ENCODE results near the gene LSG1. TPM values are rescaled to one million over a fixed set of nuclear protein-coding genes. Genes with fewer than 3 reads are reported as not detected.

The LSG1 gene
- total RNA-seq, 2 experiments from 2014 or later: 47.3 to 55.2 TPM

- H3K27me3 Mint-ChIP-seq: peaks cover 8% of the 10 kb centered on the region
- no peaks in the 10 kb centered on the region for H3K36me3 Mint-ChIP-seq
- ATAC-seq (ENCODE audit: low read depth) (no peak), DNase-seq (no peak)
- H3K4me3 Mint-ChIP-seq: no peak overlapping the region
- POLR2A ChIA-PET: no interaction called here
- no peaks in the 10 kb centered on the region for H3K4me1 Mint-ChIP-seq
- no peak overlapping the region for H3K27ac Mint-ChIP-seq
- H3K9me3 Mint-ChIP-seq: peaks cover 2% of the 10 kb centered on the region
Measured at GRCh38 chr3:194696702-194697101, 24.7 kb upstream of the LSG1 start.

GRCh38 chr3:194691481-194692283 is 19.7 kb upstream of the LSG1 start:
- Mint-ChIP-seq H3K36me3 (no peaks in the 10 kb centered on the region), H3K4me1 (peaks cover 12% of the 10 kb centered on the region), H3K27ac (no peak overlapping the region), H3K9me3 (no peaks in the 10 kb centered on the region), H3K27me3 (peaks cover 28% of the 10 kb centered on the region), H3K4me3 (no peak overlapping the region)
- no peak for ATAC-seq (ENCODE audit: low read depth)
- no peak for DNase-seq
- POLR2A ChIA-PET: no interaction called here

- Mint-ChIP-seq H3K36me3 (no peaks in the 10 kb centered on the region), H3K4me3 (no peak overlapping the region), H3K27ac (no peak overlapping the region), H3K4me1 (peaks cover 15% of the 10 kb centered on the region), H3K9me3 (no peaks in the 10 kb centered on the region), H3K27me3 (peaks cover 30% of the 10 kb centered on the region)
- POLR2A ChIA-PET: no interaction called here
- no peak for DNase-seq
- ATAC-seq (ENCODE audit: low read depth): no peak
Measured at GRCh38 chr3:194690501-194691372, 18.7 kb upstream of the LSG1 start.

GRCh38 chr3:194689493-194689944 is 17.5 kb upstream of the LSG1 start:
- Mint-ChIP-seq H3K27me3 (peaks cover 32% of the 10 kb centered on the region), H3K4me1 (peaks cover 24% of the 10 kb centered on the region), H3K36me3 (no peaks in the 10 kb centered on the region), H3K9me3 (no peaks in the 10 kb centered on the region), H3K4me3 (peak overlapping the region; percentile 13), H3K27ac (no peak overlapping the region)
- DNase-seq (no peak), ATAC-seq (ENCODE audit: low read depth) (no peak)
- POLR2A ChIA-PET: no interaction called here

- H3K27ac Mint-ChIP-seq: no peak overlapping the region
Measured at GRCh38 chr3:194688946-194689345, 17.0 kb upstream of the LSG1 start.

GRCh38 chr3:194688200-194688740 is 16.3 kb upstream of the LSG1 start:
- H3K27ac Mint-ChIP-seq: no peak overlapping the region
- no peaks in the 10 kb centered on the region for H3K9me3 Mint-ChIP-seq
- peak overlapping the region; percentile 52 for H3K4me3 Mint-ChIP-seq
- POLR2A ChIA-PET: interaction anchor here (0.7 to 3.1 kb wide), 3 partner anchors 16 to 570 kb away, joined by 3 to 20 read pairs (median 3); partner anchors contain the start of gene LSG1
- H3K4me1 Mint-ChIP-seq: peaks cover 31% of the 10 kb centered on the region
- no peak for DNase-seq
- no peaks in the 10 kb centered on the region for H3K36me3 Mint-ChIP-seq
- no peak for ATAC-seq (ENCODE audit: low read depth)
- peaks cover 35% of the 10 kb centered on the region for H3K27me3 Mint-ChIP-seq

More at GRCh38 chr3:194688946-194689345, 17.0 kb upstream of the LSG1 start:
- Mint-ChIP-seq H3K4me1 (peaks cover 28% of the 10 kb centered on the region), H3K36me3 (no peaks in the 10 kb centered on the region), H3K4me3 (no peak overlapping the region), H3K27me3 (peaks cover 35% of the 10 kb centered on the region), H3K9me3 (no peaks in the 10 kb centered on the region)
- no peak for ATAC-seq (ENCODE audit: low read depth)
- no peak for DNase-seq
- POLR2A ChIA-PET: no interaction called here

- ATAC-seq (ENCODE audit: low read depth): peak; percentile 70
- peak; percentile 80 for DNase-seq
- no peak overlapping the region for H3K27ac Mint-ChIP-seq
- H3K4me1 Mint-ChIP-seq: peaks cover 34% of the 10 kb centered on the region
- H3K4me3 Mint-ChIP-seq: peak overlapping the region; percentile 84
- peaks cover 35% of the 10 kb centered on the region for H3K27me3 Mint-ChIP-seq
- POLR2A ChIA-PET: interaction anchor here (0.7 to 3.1 kb wide), 4 partner anchors 16 to 571 kb away, joined by 3 to 20 read pairs (median 4); partner anchors contain the start of gene LSG1
- no peaks in the 10 kb centered on the region for H3K36me3 Mint-ChIP-seq
- H3K9me3 Mint-ChIP-seq: no peaks in the 10 kb centered on the region
Measured at GRCh38 chr3:194687638-194688199, 15.7 kb upstream of the LSG1 start.

GRCh38 chr3:194686816-194687637 is 15.0 kb upstream of the LSG1 start:
- Mint-ChIP-seq H3K4me1 (peaks cover 41% of the 10 kb centered on the region), H3K27ac (no peak overlapping the region), H3K36me3 (no peaks in the 10 kb centered on the region), H3K4me3 (peak overlapping the region; percentile 84), H3K9me3 (no peaks in the 10 kb centered on the region), H3K27me3 (peaks cover 35% of the 10 kb centered on the region)
- POLR2A ChIA-PET: interaction anchor here (0.5 to 3.1 kb wide), 6 partner anchors 15 to 572 kb away, joined by 3 to 20 read pairs (median 4); partner anchors contain the start of gene LSG1
- peak; percentile 2 for ATAC-seq (ENCODE audit: low read depth)
- DNase-seq: peak; percentile 55

- POLR2A ChIA-PET: interaction anchor here (0.8 to 3.1 kb wide), 3 partner anchors 14 to 584 kb away, joined by 3 to 20 read pairs (median 5); partner anchors contain the start of genes LSG1 and XXYLT1
- no peaks in the 10 kb centered on the region for H3K9me3 Mint-ChIP-seq
- peaks cover 41% of the 10 kb centered on the region for H3K4me1 Mint-ChIP-seq
- H3K27me3 Mint-ChIP-seq: peaks cover 35% of the 10 kb centered on the region
- ATAC-seq (ENCODE audit: low read depth) (no peak), DNase-seq (no peak)
- no peaks in the 10 kb centered on the region for H3K36me3 Mint-ChIP-seq
- H3K4me3 Mint-ChIP-seq: peak overlapping the region; percentile 94
- peak overlapping the region; percentile 71 for H3K27ac Mint-ChIP-seq
Measured at GRCh38 chr3:194686414-194686815, 14.4 kb upstream of the LSG1 start.

- Mint-ChIP-seq H3K27me3 (peaks cover 34% of the 10 kb centered on the region), H3K9me3 (no peaks in the 10 kb centered on the region)
- POLR2A ChIA-PET: interaction anchor here (0.6 to 3.1 kb wide), 4 partner anchors 14 to 762 kb away, joined by 3 to 20 read pairs (median 4); partner anchors contain the start of genes LSG1 and XXYLT1
Measured at GRCh38 chr3:194685718-194686413, 13.9 kb upstream of the LSG1 start, which contains the start of gene FAM43A. FAM43A (plus strand) TSS chr3:194685883; CDS start chr3:194686827, 944 bp downstream.

GRCh38 chr3:194685065-194685717 is 13.2 kb upstream of the LSG1 start:
- Mint-ChIP-seq H3K27me3 (peaks cover 32% of the 10 kb centered on the region), H3K36me3 (no peaks in the 10 kb centered on the region), H3K4me1 (peaks cover 41% of the 10 kb centered on the region), H3K4me3 (peak overlapping the region; percentile 94), H3K9me3 (no peaks in the 10 kb centered on the region), H3K27ac (no peak overlapping the region)
- DNase-seq (no peak), ATAC-seq (ENCODE audit: low read depth) (peak; percentile 25)
- POLR2A ChIA-PET: interaction anchor here (0.6 to 3.1 kb wide), 2 partner anchors 13 to 762 kb away, joined by 4 to 20 read pairs; partner anchors contain the start of gene LSG1

More at GRCh38 chr3:194685718-194686413, 13.9 kb upstream of the LSG1 start, which contains the start of gene FAM43A:
- ATAC-seq (ENCODE audit: low read depth) (peak; percentile 66), DNase-seq (peak; percentile 79)
- Mint-ChIP-seq H3K36me3 (no peaks in the 10 kb centered on the region), H3K27ac (peak within 1 kb of the TSS; percentile 71), H3K4me1 (peaks cover 41% of the 10 kb centered on the region), H3K4me3 (peak within 1 kb of the TSS; percentile 94)

All from activated naive CD8-positive, alpha-beta T cell treated with anti-CD3 and anti-CD28 coated beads, Interleukin-2, amount 10 ng/mL, durations not matched to agents 7 days and 5 days (primary cell).